Inflammatory macrophage treated with lipopolysaccharide for 1 hour (primary cell): ENCODE data around the gene RER1.
A peak's percentile ranks its signal among the peaks of the same experiment; 100 is the strongest.

Source experiments
- DNase-seq, 2 donors: peaks; one replicate each; pipeline ENCODE4 v3.0.0-alpha.2; 2020 to 2022

RER1 gene

DNA sequence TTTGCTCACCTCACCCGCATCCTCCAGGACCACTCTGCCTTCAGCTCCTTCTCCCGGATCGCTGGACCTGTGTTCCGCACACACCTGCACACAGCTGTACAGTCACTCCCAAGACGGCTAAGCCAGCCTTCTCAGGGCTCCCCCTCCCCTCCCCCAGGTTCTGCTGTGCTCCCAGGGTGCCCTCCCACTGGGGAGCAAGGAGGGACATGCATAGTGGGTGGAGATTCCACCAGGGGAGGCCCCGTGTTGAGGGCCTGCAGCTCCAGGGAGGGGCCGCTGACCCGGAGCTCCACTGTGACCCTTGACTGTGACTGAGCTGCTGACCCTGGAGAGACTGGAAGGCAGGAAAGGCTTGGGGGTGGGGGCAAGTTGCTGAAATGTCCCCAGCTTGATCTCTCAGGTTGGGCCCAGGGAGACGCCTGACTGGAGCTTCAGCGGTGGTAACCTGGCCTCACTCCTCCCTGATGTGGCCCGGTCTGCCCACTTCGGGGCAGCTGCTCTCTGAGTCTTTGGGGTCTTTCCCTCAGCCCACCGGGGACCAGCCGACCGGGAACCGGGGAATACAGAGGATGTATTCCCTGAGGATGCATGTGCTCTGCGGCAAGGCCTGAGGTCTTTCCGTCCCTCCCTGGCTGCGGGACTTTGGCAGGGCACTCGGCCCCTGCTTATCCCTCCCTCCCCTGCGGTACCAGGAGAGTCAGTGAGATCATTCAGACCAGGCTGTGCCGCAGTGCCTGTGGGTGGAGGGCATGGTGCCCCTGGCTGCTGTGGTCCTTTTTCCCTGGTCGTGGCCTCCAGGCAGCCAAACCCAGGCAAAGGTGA lies 55.8 kb downstream of the RER1 start:
- DNase-seq = no peak

DNA sequence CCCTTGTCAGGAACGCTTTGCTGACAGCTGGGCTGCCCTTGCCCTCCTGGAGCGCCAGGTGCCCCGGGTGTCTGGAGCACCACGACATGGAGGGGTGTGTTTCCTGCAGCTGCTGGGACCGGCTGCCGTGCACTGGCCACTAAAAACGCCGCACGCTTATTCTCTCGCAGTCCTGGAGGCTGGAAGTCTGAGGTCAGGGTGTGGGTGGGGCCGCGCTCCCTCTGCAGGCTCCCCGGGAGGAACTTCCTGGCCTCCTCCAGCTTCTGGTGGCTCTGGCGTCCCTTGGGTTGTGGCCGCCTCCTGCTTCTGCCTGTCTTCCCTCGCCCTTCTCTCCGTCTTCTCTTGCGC lies 56.4 kb downstream of the RER1 start:
- DNase-seq = peak in 1 of 2 donors; percentile 3

DNA sequence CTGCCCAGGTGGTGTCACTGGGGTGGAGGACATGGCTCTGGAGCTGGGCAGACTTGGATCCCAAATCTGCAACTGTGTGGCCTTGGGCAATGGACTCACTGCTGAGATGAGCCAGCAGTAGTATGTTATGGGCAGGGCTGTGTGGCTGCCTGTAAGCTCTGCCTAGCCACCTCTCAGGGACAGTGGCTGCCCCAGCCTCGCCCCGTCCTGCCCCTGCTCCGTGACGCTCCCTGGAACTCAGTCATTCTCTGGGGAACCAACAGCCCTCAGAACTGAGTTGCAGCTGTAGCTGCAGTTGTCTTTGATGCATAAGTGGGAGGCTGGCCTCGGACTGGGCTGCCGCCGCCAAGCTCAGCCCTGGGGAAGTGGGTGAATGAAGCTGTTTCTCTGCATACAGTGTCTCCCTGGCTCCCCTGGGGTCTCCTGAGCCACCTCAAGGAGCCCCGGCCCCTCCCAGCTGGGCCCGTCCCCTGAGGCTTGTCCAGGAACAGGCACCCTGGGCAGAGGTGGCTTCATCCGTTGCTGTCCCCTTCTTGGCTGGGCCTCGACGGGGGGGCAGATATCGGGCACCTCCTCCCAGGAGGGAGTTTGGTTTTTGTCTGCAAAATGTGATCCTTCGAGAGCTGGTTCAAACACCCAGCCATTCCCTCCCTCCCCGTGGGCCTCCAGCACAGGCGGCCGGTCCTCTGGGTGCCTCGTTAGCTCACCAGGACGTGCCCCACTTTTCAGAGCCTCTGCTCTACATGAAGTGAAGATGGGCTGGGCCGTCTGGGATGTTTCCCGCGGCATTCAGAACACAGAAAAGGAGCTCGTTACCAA lies 58.2 kb downstream of the RER1 start:
- no peak for DNase-seq

DNA sequence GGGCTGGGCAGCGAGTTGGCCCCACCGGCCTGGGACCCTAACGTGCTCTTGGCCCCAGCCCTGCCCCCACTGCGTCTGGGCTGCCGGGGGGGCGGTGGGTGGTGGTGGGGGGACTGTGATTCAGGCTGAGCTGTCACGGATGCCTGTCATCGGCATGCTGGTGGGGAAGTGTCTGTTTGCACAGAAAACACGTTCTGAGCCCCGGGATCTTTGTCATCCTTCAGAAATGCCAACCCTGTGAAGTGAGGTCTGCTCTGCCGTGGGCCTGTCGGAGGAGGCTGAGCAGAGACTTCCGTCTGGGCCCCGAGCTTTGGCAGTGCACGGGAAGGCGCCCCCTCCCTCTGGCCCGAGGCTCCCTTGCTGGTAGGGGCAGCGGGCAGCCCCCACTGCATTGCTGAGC lies 60.1 kb downstream of the RER1 start:
- DNase-seq = no peak

DNA sequence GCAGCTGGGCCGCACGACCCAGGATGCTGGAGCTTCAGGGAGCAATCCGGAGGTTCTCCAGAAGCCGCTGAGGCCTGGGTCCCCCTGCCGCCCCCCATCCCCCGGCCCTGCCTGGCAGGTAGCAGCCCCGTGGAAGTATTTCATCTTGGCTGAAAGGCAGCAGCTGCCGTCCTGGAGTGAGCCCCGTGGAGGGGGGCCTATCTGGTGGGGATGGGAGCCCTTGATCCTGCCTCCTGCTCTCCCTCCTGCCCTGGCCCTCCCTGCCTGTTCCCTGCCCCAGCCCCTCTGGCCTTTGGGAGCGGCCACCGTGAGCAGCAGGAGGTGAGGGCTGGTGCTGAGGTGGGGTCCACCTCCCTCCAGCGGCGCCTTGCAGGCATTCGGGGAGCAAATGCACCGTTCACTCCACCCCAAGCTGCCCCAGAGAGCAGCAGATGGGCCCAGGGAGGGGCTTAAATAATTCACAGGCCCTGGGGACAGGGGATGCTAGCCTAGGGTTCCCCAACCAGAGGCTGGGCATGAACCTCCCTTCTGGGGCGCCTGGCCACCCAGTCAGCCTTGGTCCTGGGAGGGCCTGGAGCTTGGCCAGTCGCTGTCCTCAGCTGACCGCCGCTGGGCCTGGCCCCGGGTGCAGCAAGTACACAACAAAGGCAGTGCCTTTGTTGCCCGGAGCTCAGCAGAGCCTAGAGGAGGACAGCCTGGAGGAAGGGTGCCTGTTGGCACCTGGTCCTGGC lies 60.7 kb downstream of the RER1 start:
- DNase-seq = no peak

DNA sequence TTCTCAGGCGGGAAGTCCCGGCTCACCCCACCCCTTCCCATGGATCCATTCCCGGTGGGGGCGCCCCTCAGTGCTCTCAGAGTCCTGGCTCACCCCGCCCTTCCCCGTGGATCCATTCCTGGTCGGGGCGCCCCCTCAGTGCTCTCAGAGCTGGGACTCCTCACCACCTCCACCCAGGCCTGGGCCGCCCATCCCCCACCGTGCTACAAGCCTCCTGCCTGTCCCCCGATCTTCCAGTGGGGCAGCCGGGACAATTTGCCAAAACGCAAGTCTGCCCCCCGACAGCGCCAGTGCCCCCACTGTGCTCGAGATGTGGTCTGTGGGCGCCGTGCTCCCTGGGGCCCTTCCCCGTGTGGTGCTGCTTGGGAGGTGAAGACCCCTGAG lies 61.3 kb downstream of the RER1 start:
- no peak for DNase-seq

DNA sequence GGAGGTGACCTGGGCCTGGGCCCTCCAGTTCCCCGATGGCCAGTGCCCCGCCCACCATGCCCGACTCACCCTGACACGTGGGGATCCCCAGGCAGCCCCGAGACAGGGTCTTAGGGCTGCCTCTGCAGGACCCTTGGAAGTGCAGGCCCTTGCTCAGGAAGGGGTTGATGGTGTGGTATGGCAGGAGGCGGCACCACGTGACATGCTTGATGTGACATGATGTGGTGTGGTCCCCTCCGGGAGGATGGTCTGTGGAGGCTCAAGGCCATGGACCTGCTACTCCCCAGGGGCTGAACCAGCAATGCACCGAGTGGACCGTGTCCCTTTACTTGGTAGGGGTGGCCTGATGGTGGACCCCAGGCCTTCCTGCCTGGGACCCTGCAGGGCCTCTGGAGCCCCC lies 62.6 kb downstream of the RER1 start:
- no peak for DNase-seq
